HG02588 (cell line): ENCODE measurements around the gene ASL.
"Not testable (repeated sequence)": the region's sequence is repeated elsewhere in the genome, so short reads cannot be mapped to it uniquely, and the experiment has no call there.

ENCODE experiments used
- ATAC-seq: cut with Tn5 transposase; IDR thresholded peaks from one replicate; pipeline ENCODE4 v1.9.1; 2021; ENCODE audit warnings: mild to moderate bottlenecking, moderate library complexity; ENCODE audit not compliant: unreplicated experiment

Gene ASL

DNA sequence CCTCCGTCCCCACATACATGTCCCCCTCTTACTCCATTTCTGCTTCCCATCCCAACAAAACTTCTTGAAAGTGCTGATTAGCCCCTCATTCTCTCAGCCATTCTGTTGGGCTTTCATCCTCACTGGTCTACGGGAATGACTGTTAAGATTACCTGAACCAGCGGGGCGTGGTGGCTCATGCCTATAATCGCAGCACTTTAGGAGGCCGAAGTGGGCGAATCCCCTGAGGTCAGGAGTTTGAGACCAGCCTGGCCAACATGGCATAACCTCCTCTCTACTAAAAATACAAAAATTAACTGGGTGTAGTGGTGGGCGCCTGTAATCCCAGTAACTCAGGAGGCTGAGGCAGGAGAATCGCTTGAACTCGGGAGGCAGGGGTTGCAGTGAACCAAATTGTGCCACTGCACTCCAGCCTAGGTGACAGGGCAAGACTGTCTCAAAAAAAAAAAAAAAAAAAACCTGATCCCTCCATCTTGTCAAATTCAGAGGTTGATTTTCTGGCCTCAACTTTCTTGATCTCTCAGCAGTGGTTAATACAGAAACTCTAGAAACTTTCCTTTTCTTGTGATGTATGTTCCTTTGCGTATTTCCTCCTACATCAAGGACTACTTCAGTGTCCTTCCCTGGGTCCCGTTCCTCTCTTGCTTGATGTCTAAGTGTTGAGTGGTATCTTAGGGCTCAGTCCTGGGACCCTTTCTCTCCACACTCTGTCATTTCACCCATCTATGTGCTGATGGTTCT lies 41.2 kb downstream of the ASL start:
- not testable (repeated sequence) for ATAC-seq

DNA sequence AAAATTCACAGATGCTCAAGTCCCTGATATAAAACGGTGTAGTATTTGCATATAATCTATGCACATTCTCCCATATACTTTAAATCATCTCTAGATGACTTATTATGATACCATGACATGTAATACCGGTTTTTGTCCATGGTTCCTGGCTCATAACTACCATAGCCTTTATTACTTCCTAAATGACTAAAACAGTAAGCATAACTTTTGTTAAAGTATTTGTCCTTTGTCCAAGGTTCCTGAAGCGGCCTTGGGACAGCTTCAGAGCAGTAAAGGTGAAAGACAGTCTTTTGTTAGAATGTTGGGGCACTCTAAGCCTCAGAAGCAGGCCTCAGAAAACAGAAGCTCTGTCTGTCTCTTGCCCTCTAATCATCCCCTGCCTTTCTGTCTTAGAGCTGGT lies 43.0 kb downstream of the ASL start:
- ATAC-seq: no peak

DNA sequence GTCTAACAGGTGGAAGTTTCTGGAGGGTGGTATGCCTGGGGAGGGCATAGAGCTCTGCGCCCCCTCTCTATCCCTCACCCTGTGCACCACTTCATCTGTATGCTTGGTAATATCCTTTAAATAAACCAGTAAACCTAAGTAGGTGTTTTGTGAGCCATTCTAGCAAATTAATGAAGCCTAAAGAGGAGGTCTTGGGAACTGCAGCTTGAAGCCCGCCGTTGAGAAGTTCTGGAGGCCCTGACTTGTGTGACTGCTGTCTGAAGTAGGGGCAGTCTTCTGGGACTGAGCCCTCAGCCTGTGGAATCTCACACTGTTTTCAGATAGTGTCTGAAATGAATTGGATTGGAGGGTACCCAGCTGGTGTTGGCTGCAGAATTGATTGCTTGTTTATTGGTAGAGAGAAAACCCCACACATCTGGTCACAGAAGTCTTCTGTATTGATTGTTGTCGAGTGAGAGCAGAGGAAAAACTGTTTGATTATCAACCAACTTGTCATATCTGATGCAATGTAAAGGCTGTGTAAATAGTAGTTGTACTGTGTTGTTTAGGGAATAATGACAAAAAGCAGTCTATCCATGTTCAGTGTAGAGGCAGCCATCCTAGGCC lies 43.7 kb downstream of the ASL start:
- ATAC-seq: no peak

DNA sequence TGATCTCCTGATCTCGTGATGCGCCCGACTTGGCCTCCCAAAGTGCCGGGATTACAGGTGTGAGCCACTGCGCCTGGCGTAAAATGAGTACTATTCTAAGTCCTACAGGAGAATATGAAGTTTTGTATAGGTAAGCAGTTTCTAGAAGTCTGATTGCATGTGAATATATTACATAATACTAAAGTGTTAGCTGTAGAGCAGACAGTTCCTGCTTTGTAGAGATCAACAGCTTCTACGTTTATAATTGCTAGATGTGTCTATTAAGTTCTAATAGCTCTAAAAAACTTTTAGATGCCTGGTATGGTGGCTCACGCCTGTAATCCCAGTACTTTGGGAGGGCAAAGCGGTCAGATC lies 47.5 kb downstream of the ASL start:
- no peak for ATAC-seq

DNA sequence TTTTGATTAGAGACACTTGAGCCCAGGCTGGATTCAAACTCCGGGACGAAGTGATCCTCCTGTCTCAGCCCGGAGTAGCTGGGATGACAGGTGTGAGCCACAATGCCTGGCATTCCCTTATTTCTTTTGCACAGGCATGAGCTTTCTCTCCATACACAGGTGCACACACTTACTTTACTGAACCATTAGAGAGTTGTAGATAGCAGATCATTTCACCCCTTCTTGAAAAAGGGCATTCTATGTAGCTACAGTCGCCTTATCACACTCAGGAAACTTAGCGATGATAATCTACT lies 48.9 kb downstream of the ASL start:
- not testable (repeated sequence) for ATAC-seq

DNA sequence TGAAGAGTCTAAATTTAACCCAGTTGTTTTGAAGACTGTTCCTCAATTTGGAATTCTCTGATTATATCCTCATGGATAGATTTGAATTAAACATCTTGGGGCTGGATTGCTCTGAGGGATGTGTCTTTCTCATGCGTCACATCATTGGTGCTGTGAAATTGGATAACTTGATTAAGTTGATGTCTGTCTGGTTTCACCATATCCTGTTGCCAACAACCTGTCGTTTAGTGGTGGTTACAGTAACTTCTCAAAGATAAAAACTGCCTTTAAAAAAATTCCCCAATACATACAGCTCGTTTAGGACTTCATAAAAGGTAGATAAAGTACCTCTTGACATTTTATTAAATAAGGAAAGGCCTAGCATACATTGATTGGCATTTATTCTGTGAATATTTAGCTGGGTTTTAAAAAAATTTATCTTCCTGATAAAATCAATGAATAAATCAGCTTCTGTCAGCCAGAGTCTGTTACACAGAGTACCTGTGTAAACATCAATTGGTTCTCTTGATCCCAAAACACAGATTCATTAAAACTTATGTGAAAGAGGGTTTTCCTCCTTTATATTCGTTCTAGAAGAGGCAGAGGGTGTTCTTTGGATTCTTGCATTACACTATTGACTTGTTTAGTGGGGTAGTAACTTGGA lies 49.6 kb downstream of the ASL start:
- no peak for ATAC-seq

DNA sequence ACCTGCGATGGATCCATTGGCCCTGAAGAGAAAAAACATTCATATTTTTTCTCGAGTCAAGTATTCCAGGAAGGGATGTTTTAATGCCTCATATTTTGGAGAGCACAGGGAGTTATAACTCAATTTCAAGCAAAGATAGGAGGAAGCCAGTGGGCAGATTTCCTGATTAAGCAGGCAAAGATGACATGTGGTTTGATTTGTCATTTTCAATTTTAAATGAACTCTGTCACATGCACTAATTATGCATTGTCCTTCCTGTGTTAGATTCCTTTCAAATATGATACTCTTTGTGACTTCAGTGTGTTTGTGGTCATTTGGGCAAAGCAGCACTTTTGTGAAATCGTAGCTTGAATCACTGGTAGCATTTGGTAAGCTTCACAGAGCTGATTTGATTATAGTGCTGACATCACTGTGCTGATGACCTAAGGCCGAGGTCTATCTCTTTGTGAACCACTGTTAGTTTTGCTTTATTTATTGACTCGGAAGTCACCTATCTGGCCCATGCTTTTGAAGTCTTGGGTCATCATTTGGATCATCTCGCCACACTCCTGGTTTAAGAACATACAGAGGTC lies 50.2 kb downstream of the ASL start:
- ATAC-seq: not testable (repeated sequence)

DNA sequence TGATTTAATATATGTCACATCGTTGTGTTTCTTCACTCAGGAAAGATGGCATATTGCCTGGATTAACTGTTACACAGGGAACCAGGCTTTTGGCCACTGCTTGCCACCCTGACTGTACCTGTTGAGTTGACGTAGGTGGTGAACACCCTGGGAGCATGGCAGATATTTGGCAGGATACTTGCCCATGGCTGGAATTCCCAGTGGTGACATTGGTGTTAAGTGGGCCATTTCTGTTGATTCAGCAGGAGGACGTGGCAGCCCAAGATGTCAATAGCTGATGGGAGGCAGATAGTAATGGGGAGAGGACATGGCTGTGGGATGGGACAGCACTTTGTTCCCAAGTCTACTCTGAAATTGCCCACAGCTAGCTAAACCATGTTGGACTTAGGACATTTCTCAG lies 51.6 kb downstream of the ASL start:
- not testable (repeated sequence) for ATAC-seq

DNA sequence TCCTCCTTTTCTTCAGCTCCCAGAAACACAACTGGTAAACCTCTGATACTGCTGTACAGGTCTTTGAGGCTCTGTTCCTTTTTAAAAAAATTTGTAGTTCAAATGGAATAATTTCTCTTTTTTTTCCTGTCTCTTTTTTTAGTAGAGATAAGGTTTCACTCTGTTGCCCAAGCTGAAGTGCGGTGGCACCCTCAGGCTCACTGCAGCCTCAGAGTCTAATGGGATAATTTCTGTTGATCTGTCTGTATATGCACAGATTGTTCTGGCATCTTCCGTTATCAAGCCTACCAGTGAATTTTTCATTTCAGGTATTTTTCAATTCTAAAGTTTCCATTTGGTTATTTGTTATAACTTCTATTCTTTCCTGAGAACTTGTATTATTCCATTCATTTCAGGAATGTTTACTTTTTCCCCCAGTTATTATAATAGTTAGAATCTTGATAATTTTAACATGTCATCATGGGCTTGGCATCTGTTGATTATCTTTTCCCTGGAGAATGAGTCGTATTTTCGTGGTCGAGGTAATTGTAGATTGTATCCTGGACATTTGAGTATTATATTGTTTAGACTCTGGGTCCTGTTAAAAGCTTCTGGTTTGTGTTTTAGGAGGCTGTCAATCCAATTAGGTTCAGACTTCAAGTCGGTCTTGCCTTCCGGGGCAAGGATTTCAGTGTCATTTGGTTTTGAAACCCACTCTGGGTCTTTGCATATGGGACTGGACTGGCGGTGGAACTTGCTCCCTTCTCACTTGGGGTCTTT lies 63.6 kb downstream of the ASL start:
- no peak for ATAC-seq

DNA sequence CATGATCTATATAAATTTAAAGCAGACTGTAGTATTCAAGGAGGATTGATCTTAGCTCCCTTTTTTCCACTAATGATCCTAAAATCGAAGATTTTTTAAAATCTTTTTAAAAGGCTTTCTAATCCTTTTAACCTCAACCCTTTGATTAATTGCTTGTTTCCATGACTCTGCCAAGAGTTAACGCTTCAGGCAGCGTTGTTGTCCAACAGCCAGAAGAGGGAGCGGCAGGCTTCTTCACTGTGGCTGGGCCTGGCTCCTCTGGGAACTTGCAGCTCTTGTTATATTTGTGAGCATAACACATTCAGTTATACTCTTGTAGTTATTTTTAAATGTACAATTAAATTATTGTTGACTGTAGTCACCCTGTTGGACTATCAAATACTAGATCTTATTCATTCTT lies 65.3 kb downstream of the ASL start:
- ATAC-seq: no peak

DNA sequence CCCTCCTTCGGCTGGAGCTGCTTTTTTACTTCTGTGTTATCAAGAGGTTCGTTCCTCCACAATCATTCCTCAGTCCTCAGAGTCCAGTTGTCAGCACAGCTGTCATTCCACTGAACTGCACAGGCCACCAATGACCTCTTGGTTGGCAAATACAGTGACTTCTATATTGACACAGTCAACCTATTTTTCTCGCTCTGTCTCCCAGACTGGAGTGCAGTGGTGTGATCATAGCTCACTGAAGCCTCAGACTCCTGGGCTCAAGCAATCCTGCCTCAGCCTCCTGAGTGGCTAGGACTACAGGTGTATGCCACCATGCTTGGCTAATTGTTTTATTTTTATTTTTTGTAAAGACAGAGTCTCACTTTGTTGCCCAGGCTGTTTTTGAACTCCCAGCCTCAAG lies 66.7 kb downstream of the ASL start:
- no peak for ATAC-seq

DNA sequence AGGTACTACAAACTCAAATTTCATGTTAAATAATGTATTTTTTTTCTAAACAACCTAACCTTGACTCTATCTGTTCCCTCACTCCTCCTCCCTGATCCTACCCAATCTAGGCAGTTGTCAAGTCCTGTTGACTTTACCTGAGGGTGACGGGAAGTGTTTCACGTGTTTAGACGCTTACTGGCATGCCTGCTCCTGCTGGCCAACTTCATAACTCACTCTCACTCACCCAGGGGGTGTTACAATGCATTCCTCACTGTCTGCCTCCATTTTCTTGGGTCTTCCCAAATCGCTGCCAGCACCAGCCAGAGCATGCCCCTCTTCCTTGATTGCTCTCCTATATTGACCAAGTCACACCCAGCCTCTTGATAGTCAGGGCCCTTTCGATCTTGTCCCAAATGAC lies 67.4 kb downstream of the ASL start:
- ATAC-seq: no peak
